ENCODE results near the gene SAMD4B.
A peak's percentile ranks its signal among the peaks of the same experiment; 100 is the strongest.

Gene SAMD4B

DNA sequence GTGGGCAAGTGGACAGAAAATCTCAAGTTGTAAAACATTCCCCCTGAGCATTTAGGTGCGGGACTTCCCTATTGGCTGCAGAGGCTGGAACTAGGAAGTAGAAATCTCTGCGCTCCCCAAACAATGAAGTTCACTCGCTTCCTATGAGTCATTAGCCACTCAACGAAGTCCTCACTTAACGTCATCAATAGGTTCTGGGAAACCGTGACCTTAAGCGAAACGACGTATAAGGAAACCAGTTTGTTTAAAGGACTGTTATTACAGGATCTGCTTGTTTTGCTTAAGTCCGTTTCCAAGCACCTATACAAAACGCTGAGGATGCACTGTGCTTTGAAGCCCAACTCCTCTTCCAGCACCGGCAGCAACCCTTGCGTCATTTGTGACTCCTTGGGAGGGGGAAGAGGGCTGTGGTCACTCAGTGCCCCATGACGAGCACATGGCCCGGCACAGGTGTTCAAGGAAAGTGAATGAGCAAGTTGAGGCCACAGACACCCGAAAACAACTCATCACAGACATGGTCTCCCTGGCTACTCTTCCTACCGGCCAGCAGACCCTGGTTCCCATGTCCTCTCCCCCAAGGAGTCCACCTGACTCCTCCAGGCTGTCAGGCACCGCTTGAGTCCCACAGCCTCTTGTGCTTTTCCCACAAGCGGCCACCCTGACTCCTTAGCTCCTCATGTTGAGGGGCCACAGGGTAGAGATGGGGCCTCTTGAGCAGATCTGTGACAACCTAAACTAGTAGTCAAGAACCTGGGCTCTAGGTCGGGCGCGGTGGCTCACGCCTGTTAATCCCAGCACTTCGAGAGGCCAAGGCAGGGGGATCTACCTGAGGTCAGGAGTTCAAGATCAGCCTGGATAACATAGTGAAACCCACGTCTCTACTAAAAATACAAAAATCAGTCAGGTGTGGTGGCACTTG lies 88.7 kb downstream of the SAMD4B start:
- DNase-seq = peak; percentile 76

- no peak for DNase-seq
Observed at GRCh38 chr19:39432677-39433025, 90.4 kb downstream of the SAMD4B start.

GRCh38 chr19:39433480-39434079 lies 91.4 kb downstream of the SAMD4B start:
- DNase-seq = no peak

- DNase-seq = no peak
Observed at GRCh38 chr19:39434123-39435076, 92.2 kb downstream of the SAMD4B start.
